Measurements from ENCODE around the gene TXLNA. TPM values are rescaled to one million over a fixed set of nuclear protein-coding genes. Genes with fewer than 3 reads are reported as not detected.

The TXLNA gene
- total RNA-seq, 4 donors from 2014 or later, result 50.0 to 72.0 (median 56.3) TPM

GRCh38 chr1:32220746-32221580 is 41.5 kb downstream of the TXLNA start:
- 87% methylated on average over 4 of the region's 4 CpGs for WGBS
- Histone ChIP-seq H3K4me1 (peaks cover 34% of the 10 kb centered on the region), H3K9me3 (no peaks in the 10 kb centered on the region), H3K27ac (no peak overlapping the region), H3K36me3 (peaks cover 46% of the 10 kb centered on the region), H3K4me3 (peak overlapping the region; percentile 59), H3K27me3 (no peaks in the 10 kb centered on the region)
- no peak for DNase-seq (ENCODE audit: low spot score in 2 of 2)
- TF ChIP-seq POLR2A (IDR thresholded peaks at IDR 0.05) (no peak), EP300 (IDR thresholded peaks at IDR 0.05) (no peak), CTCF (IDR thresholded peaks at IDR 0.05) (no peak), POLR2AphosphoS5 (IDR thresholded peaks at IDR 0.05) (no peak)

- H3K27me3 ChIP-seq, result no peaks in the 10 kb centered on the region
- H3K4me1 ChIP-seq, result peaks cover 33% of the 10 kb centered on the region
- H3K36me3 ChIP-seq, result peaks cover 47% of the 10 kb centered on the region
- no peak for DNase-seq (ENCODE audit: low spot score in 2 of 2)
- peak overlapping the region; percentile 59 for H3K4me3 ChIP-seq
- H3K27ac ChIP-seq, result peak overlapping the region; percentile 88
- WGBS, result 17% methylated on average over 5 of the region's 13 CpGs
- no peaks in the 10 kb centered on the region for H3K9me3 ChIP-seq
- no peak for TF ChIP-seq POLR2A (IDR thresholded peaks at IDR 0.05)
- no peak for TF ChIP-seq POLR2AphosphoS5 (IDR thresholded peaks at IDR 0.05)
- no peak for TF ChIP-seq EP300 (IDR thresholded peaks at IDR 0.05)
These were observed 42.1 kb downstream of the TXLNA start for GRCh38 chr1:32221581-32221979.

- under 1% methylated on average over 39 of the region's 46 CpGs for WGBS
These were observed 42.7 kb downstream of the TXLNA start, which contains the start of the genes EIF3I and TMEM234 for GRCh38 chr1:32221980-32222755. EIF3I (plus strand) TSS chr1:32222407; CDS start chr1:32222442, 35 bp downstream. TMEM234 (minus strand) TSS chr1:32222353; CDS start chr1:32222322, 31 bp downstream.

DNA sequence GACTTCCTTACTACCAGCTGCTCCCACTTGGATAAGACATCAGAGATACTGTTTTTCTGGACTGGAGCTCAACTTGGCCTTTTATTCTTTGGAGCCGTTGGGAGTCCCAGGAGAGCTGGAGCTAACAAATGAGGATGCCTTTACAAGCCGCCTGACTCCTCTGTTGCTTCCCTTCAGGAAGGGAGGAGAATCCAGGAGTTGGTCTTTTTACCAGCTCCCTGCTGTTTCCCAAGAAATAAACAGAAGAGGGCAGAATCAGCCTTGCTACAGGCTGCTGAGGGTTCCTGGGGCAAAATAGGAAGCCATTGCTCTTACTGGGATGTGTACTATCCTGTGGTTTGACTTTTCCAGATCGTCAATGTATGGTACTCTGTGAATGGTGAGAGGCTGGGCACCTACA is 44.2 kb downstream of the TXLNA start:
- H3K4me1 ChIP-seq, result peaks cover 33% of the 10 kb centered on the region
- peaks cover 49% of the 10 kb centered on the region for H3K36me3 ChIP-seq
- H3K27ac ChIP-seq, result peak overlapping the region; percentile 88
- H3K4me3 ChIP-seq, result no peak overlapping the region
- DNase-seq (ENCODE audit: low spot score in 2 of 2), result no peak
- no peaks in the 10 kb centered on the region for H3K9me3 ChIP-seq
- 71% methylated on average over 3 of the region's 3 CpGs for WGBS
- TF ChIP-seq POLR2A (IDR thresholded peaks at IDR 0.05) (no peak), EP300 (IDR thresholded peaks at IDR 0.05) (no peak), POLR2AphosphoS5 (IDR thresholded peaks at IDR 0.05) (no peak), CTCF (IDR thresholded peaks at IDR 0.05) (no peak)
- no peaks in the 10 kb centered on the region for H3K27me3 ChIP-seq

More at GRCh38 chr1:32221980-32222755, 42.7 kb downstream of the TXLNA start, which contains the start of the genes EIF3I and TMEM234:
- Histone ChIP-seq H3K9me3 (no peaks in the 10 kb centered on the region), H3K4me1 (peaks cover 33% of the 10 kb centered on the region), H3K27me3 (no peaks in the 10 kb centered on the region), H3K4me3 (peak within 1 kb of the TSS; percentile 59), H3K27ac (peak within 1 kb of the TSS; percentile 88), H3K36me3 (peaks cover 46% of the 10 kb centered on the region)
- DNase-seq (ENCODE audit: low spot score in 2 of 2), result peak; percentile 97 to 98
- TF ChIP-seq POLR2A (IDR thresholded peaks at IDR 0.05), result peak; percentile 71 to 83
- no peak for TF ChIP-seq EP300 (IDR thresholded peaks at IDR 0.05)
- TF ChIP-seq POLR2AphosphoS5 (IDR thresholded peaks at IDR 0.05), result peak; percentile 64 to 94 (median 80)

GRCh38 chr1:32224285-32224684 is 44.8 kb downstream of the TXLNA start:
- H3K9me3 ChIP-seq, result no peaks in the 10 kb centered on the region
- H3K4me1 ChIP-seq, result peaks cover 33% of the 10 kb centered on the region
- peaks cover 55% of the 10 kb centered on the region for H3K36me3 ChIP-seq
- WGBS, result 83% methylated on average over 4 of the region's 4 CpGs
- DNase-seq (ENCODE audit: low spot score in 2 of 2), result no peak
- no peak overlapping the region for H3K27ac ChIP-seq
- H3K4me3 ChIP-seq, result no peak overlapping the region
- H3K27me3 ChIP-seq, result no peaks in the 10 kb centered on the region
- TF ChIP-seq CTCF (IDR thresholded peaks at IDR 0.05) (no peak), POLR2AphosphoS5 (IDR thresholded peaks at IDR 0.05) (no peak), POLR2A (IDR thresholded peaks at IDR 0.05) (no peak), EP300 (IDR thresholded peaks at IDR 0.05) (no peak)
